GM12878 (cell line): ENCODE data around the gene ANAPC2. TPM values are rescaled to one million over a fixed set of nuclear protein-coding genes. Genes with fewer than 3 reads are reported as not detected.
A peak's percentile ranks its signal among the peaks of the same experiment; 100 is the strongest.

Source experiments
- ASH2L ChIP-seq: fragments of 300-600, 200-600 bp; sonication (generic); IDR thresholded peaks from 2 replicates; pipeline ENCODE4 v1.6.1; 2017; ENCODE audit warnings: low read depth, mild to moderate bottlenecking, borderline replicate concordance
- ATF7 ChIP-seq: fragments of 450-650 bp; IDR thresholded peaks from 2 replicates; pipeline ENCODE4 v1.6.1; 2016; ENCODE audit warnings: low read depth, mild to moderate bottlenecking
- BACH1 ChIP-seq: fragments of 450-650 bp; IDR thresholded peaks from 2 replicates; pipeline ENCODE4 v1.6.1; 2017; ENCODE audit warnings: mild to moderate bottlenecking, borderline replicate concordance
- FOS ChIP-seq: IDR thresholded peaks from 3 replicates; pipeline ENCODE4 v1.6.1; 2011; ENCODE audit warnings: borderline replicate concordance; ENCODE audit not compliant: insufficient read length; ENCODE audit errors: extremely low read depth
- FOXK2 ChIP-seq: fragments of 450-650 bp; IDR thresholded peaks from 2 replicates; pipeline ENCODE4 v1.6.1; 2017; ENCODE audit warnings: mild to moderate bottlenecking, moderate library complexity
- JUND ChIP-seq: IDR thresholded peaks from 2 replicates; pipeline ENCODE4 v1.6.1; 2012; ENCODE audit warnings: low read depth, mild to moderate bottlenecking, low read length, improper control_type of control experiment, moderate library complexity
- MTA3 ChIP-seq: IDR thresholded peaks from 2 replicates; pipeline ENCODE4 v1.6.1; 2012; ENCODE audit warnings: low read length, inconsistent platforms, borderline replicate concordance
- NBN ChIP-seq: fragments of 450-650 bp; IDR thresholded peaks from 2 replicates; pipeline ENCODE4 v1.6.1; 2016
- POLR2AphosphoS5 ChIP-seq: IDR thresholded peaks from 2 replicates; pipeline ENCODE4 v1.6.1; 2011; ENCODE audit warnings: mild to moderate bottlenecking, low read length, inconsistent platforms
- RAD21 ChIP-seq: IDR thresholded peaks from 2 replicates; pipeline ENCODE4 v1.6.1; 2011; ENCODE audit warnings: mild to moderate bottlenecking, low read depth, low read length, moderate library complexity; ENCODE audit not compliant: insufficient read depth
- SIX5 ChIP-seq: IDR thresholded peaks from 2 replicates; pipeline ENCODE4 v1.6.1; 2011; ENCODE audit warnings: mild to moderate bottlenecking, low read depth, low read length, moderate library complexity; ENCODE audit not compliant: severe bottlenecking
- SKIL ChIP-seq: fragments of 450-650 bp; IDR thresholded peaks from 2 replicates; pipeline ENCODE4 v1.6.1; 2017; ENCODE audit warnings: mild to moderate bottlenecking, low read depth, inconsistent platforms; ENCODE audit not compliant: poor library complexity, severe bottlenecking
- SMAD1 ChIP-seq: fragments of 450-650 bp; IDR thresholded peaks from 2 replicates; pipeline ENCODE4 v1.6.1; 2018; ENCODE audit warnings: mild to moderate bottlenecking, low read depth; ENCODE audit not compliant: partially characterized antibody
- STAT3 ChIP-seq: IDR thresholded peaks from 2 replicates; pipeline ENCODE4 v1.6.1; 2011; ENCODE audit warnings: low read depth, low read length, improper control_type of control experiment
- TAF1 ChIP-seq: IDR thresholded peaks from 2 replicates; pipeline ENCODE4 v1.6.1; 2011; ENCODE audit warnings: mild to moderate bottlenecking, low read depth, low read length, borderline replicate concordance
- TCF12 ChIP-seq: IDR thresholded peaks from 2 replicates; pipeline ENCODE4 v1.6.1; 2011; ENCODE audit warnings: low read depth, mild to moderate bottlenecking, low read length
- USF2 ChIP-seq: IDR thresholded peaks from 2 replicates; pipeline ENCODE4 v1.6.1; 2011; ENCODE audit warnings: low read depth, low read length, improper control_type of control experiment, borderline replicate concordance
- polyA plus RNA-seq, 11 experiments: library from polyadenylated mRNA; depleted of rRNA in 4 of 11; unstranded in 6 of 11; stranded (reverse) in 5 of 11; fragments of >200 nt; fragmentation: Nextera tagmentation in 4 of 11; fragmentation: Illumina TruSeq in 1 of 11; extraction: Ambion mirVana in 4 of 11; extraction: Trizol in 1 of 11; gene quantifications; 1 replicate in 1 of 11; 2 replicates in 10 of 11; pipeline versions ENCODE4 v1.2.1 to v1.2.3, GENCODE V29; 2011 to 2016; ENCODE audit warnings: inconsistent platforms in 2 of 11, missing spikeins in 2 of 11, low read depth in 1 of 11
- total RNA-seq, 4 experiments: library from RNA; depleted of rRNA in 3 of 4; stranded (reverse); fragments of >200 nt in 3 of 4; fragmentation: Illumina TruSeq in 1 of 4; extraction: Trizol in 1 of 4; gene quantifications; 2 replicates each; pipeline versions ENCODE4 v1.2.1 to v1.2.3, GENCODE V29; 2013 to 2021
- TF ChIP-seq, protein P1 (sequence below): fragments of 450-650 bp; IDR thresholded peaks from 2 replicates; pipeline ENCODE4 v1.6.1; 2018; ENCODE audit warnings: borderline replicate concordance, mild to moderate bottlenecking; ENCODE audit not compliant: partially characterized antibody
- TF ChIP-seq, protein P2 (sequence below): fragments of 450-650 bp; IDR thresholded peaks from 2 replicates; pipeline ENCODE4 v1.6.1; 2018; ENCODE audit warnings: mild to moderate bottlenecking, low read depth, moderate library complexity; ENCODE audit not compliant: partially characterized antibody
- TF ChIP-seq, protein P3 (sequence below): fragments of 450-650 bp; IDR thresholded peaks from 2 replicates; pipeline ENCODE4 v1.6.1; 2016; ENCODE audit warnings: mild to moderate bottlenecking

ANAPC2 gene
- total and polyA plus RNA-seq, 10 of the 15 experiments (the other 5 are each of a cell fraction or from before 2014, with no cell fraction given) = 0.03 to 65.2 (median 20.5) TPM

- TF ChIP-seq, protein P1, sequence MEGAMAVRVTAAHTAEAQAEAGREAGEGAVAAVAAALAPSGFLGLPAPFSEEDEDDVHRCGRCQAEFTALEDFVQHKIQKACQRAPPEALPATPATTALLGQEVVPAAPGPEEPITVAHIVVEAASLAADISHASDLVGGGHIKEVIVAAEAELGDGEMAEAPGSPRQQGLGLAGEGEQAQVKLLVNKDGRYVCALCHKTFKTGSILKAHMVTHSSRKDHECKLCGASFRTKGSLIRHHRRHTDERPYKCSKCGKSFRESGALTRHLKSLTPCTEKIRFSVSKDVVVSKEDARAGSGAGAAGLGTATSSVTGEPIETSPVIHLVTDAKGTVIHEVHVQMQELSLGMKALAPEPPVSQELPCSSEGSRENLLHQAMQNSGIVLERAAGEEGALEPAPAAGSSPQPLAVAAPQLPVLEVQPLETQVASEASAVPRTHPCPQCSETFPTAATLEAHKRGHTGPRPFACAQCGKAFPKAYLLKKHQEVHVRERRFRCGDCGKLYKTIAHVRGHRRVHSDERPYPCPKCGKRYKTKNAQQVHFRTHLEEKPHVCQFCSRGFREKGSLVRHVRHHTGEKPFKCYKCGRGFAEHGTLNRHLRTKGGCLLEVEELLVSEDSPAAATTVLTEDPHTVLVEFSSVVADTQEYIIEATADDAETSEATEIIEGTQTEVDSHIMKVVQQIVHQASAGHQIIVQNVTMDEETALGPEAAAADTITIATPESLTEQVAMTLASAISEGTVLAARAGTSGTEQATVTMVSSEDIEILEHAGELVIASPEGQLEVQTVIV = no peak
- no peak for TF ChIP-seq FOS
- TF ChIP-seq BACH1 = no peak
- no peak for TF ChIP-seq ATF7
- TF ChIP-seq SKIL = peak; percentile 28
- no peak for TF ChIP-seq TAF1
- no peak for TF ChIP-seq TCF12
- TF ChIP-seq, protein P2, sequence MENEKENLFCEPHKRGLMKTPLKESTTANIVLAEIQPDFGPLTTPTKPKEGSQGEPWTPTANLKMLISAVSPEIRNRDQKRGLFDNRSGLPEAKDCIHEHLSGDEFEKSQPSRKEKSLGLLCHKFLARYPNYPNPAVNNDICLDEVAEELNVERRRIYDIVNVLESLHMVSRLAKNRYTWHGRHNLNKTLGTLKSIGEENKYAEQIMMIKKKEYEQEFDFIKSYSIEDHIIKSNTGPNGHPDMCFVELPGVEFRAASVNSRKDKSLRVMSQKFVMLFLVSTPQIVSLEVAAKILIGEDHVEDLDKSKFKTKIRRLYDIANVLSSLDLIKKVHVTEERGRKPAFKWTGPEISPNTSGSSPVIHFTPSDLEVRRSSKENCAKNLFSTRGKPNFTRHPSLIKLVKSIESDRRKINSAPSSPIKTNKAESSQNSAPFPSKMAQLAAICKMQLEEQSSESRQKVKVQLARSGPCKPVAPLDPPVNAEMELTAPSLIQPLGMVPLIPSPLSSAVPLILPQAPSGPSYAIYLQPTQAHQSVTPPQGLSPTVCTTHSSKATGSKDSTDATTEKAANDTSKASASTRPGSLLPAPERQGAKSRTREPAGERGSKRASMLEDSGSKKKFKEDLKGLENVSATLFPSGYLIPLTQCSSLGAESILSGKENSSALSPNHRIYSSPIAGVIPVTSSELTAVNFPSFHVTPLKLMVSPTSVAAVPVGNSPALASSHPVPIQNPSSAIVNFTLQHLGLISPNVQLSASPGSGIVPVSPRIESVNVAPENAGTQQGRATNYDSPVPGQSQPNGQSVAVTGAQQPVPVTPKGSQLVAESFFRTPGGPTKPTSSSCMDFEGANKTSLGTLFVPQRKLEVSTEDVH = no peak
- TF ChIP-seq ASH2L = no peak
- no peak for TF ChIP-seq SIX5
- TF ChIP-seq, protein P3, sequence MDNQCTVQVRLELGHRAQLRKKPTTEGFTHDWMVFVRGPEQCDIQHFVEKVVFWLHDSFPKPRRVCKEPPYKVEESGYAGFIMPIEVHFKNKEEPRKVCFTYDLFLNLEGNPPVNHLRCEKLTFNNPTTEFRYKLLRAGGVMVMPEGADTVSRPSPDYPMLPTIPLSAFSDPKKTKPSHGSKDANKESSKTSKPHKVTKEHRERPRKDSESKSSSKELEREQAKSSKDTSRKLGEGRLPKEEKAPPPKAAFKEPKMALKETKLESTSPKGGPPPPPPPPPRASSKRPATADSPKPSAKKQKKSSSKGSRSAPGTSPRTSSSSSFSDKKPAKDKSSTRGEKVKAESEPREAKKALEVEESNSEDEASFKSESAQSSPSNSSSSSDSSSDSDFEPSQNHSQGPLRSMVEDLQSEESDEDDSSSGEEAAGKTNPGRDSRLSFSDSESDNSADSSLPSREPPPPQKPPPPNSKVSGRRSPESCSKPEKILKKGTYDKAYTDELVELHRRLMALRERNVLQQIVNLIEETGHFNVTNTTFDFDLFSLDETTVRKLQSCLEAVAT = no peak
- TF ChIP-seq STAT3 = no peak
- 0 out of 2 replicates have a peak, but pooled peaks have one; percentile 32 for TF ChIP-seq NBN
- TF ChIP-seq RAD21 = peak; percentile 86
- no peak for TF ChIP-seq JUND
- no peak for TF ChIP-seq POLR2AphosphoS5
- no peak for TF ChIP-seq SMAD1
- TF ChIP-seq USF2 = no peak
- TF ChIP-seq FOXK2 = no peak
- TF ChIP-seq MTA3 = no peak
Measured at GRCh38 chr9:137227054-137227852, 38.9 kb upstream of the ANAPC2 start, which contains the start of gene RNF224 (continued).
